ENCODE data around the gene LVRN.

The LVRN gene

DNA sequence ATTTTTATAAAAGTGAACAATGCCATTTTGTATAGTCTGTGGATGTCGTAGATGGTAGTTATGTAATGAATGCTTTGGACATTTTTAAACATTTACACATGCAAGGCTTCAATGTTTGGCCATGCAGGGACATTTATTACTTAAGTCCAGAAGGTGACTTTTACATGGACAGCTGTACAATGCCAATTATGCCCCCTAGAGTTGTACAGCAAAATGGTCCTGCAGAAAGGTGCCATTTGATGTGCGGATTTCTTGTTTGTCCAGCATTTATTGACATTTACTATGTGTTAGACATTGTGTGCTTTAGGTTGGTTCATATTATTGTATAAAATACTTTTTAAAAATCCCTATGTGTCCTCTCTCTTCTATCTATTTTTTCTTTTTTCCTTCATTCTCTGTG lies 100.1 kb downstream of the LVRN start:
- Histone ChIP-seq H3K4me3 (ENCODE audit: low read depth, low read length) (no peak overlapping the region), H3K27me3 (ENCODE audit: control insufficient read depth, insufficient read depth, low read length) (no peaks in the 10 kb centered on the region), H3K36me3 (ENCODE audit: control insufficient read depth, insufficient read depth, low read length) (no peaks in the 10 kb centered on the region), H3K9me3 (ENCODE audit: control insufficient read depth, insufficient read depth, low read length) (no peaks in the 10 kb centered on the region), H3K9ac (ENCODE audit: low read depth, low read length) (no peak overlapping the region), H3K4me1 (ENCODE audit: control insufficient read depth, insufficient read depth, low read length) (no peaks in the 10 kb centered on the region), H3K27ac (ENCODE audit: low read depth, low read length) (no peak overlapping the region)

DNA sequence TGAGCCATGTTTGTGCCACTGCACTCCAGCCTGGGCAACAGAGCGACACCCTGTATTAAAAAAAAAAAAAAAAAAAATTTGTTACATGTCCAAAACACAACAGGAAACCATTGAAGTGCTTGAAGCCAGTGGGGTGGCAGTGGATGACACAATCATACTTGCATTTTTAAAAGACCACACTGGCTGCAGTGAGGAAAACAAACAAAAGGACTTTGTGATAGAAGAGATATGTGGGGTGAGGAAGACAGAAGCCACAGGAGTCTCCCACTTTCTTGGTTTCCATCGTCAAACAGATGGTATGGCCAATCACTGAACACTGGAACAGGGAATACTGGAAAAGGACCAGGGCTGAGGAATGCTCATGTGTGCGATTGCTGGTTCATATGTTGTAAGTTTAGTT lies 101.7 kb downstream of the LVRN start:
- Histone ChIP-seq H3K4me3 (ENCODE audit: low read depth, low read length) (no peak overlapping the region), H3K27ac (ENCODE audit: low read depth, low read length) (no peak overlapping the region), H3K9me3 (ENCODE audit: control insufficient read depth, insufficient read depth, low read length) (no peaks in the 10 kb centered on the region)

DNA sequence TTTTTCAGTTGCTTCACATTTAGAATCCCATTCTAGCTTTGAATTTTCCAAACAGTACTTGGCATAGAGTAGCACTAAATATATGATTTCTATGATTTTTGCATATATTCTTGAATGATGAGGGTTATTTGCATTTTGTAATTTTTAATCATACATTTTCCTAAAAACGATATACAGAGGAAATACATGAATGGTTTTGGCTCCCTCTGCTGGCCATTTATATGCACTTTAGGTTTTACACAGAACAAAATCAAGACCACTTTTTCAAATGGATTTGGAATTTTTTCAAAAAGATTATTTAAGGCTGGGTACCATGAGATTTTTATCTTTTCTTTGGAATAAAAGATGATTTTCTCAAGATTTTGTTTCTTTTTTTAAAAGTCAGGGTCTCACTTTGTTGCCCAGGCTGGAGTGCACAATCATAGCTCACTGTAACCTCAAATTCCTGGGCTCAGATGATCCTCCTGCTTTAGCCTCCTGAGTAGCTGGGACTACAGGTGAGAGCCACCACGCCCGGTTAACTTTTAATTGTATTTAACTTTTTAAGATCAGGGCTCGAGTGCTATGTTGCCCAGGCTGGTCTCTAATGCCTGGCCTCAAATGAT lies 105.9 kb downstream of the LVRN start:
- Histone ChIP-seq H3K27me3 (ENCODE audit: control insufficient read depth, insufficient read depth, low read length) (0 out of 2 replicates have a peak, but pooled peaks cover 3% of the 10 kb centered on the region), H3K4me3 (ENCODE audit: low read depth, low read length) (no peak overlapping the region), H3K27ac (ENCODE audit: low read depth, low read length) (no peak overlapping the region), H3K36me3 (ENCODE audit: control insufficient read depth, insufficient read depth, low read length) (no peaks in the 10 kb centered on the region), H3K9ac (ENCODE audit: low read depth, low read length) (no peak overlapping the region), H3K9me3 (ENCODE audit: control insufficient read depth, insufficient read depth, low read length) (no peaks in the 10 kb centered on the region), H3K4me1 (ENCODE audit: control insufficient read depth, insufficient read depth, low read length) (no peaks in the 10 kb centered on the region)

More for the DNA sequence above, 101.7 kb downstream of the LVRN start:
- no peak overlapping the region for H3K9ac ChIP-seq (ENCODE audit: low read depth, low read length)
- no peaks in the 10 kb centered on the region for H3K27me3 ChIP-seq (ENCODE audit: control insufficient read depth, insufficient read depth, low read length)
- no peaks in the 10 kb centered on the region for H3K4me1 ChIP-seq (ENCODE audit: control insufficient read depth, insufficient read depth, low read length)
- H3K36me3 ChIP-seq (ENCODE audit: control insufficient read depth, insufficient read depth, low read length): no peaks in the 10 kb centered on the region

DNA sequence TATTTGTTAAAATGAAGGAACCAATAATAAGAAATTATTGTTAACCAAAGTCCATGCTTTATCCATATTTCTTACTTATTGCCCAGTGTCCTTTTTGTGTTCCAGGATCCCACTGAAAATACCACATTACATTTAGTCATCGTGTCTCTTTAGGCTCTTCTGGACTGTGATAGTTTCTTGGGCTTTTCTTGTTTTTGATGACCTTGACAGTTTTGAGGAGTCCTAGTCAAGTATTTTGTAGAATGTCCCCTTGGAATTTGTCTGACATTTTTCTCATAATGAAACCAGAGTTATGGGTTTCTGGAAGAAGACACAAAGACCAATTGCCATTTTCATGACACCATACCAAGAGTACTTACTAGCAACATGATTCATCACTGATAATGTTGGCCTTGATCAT lies 108.9 kb downstream of the LVRN start:
- Histone ChIP-seq H3K27me3 (ENCODE audit: control insufficient read depth, insufficient read depth, low read length) (0 out of 2 replicates have a peak, but pooled peaks cover 3% of the 10 kb centered on the region), H3K4me3 (ENCODE audit: low read depth, low read length) (no peak overlapping the region), H3K36me3 (ENCODE audit: control insufficient read depth, insufficient read depth, low read length) (no peaks in the 10 kb centered on the region), H3K4me1 (ENCODE audit: control insufficient read depth, insufficient read depth, low read length) (no peaks in the 10 kb centered on the region), H3K9me3 (ENCODE audit: control insufficient read depth, insufficient read depth, low read length) (no peaks in the 10 kb centered on the region), H3K27ac (ENCODE audit: low read depth, low read length) (no peak overlapping the region), H3K9ac (ENCODE audit: low read depth, low read length) (no peak overlapping the region)

DNA sequence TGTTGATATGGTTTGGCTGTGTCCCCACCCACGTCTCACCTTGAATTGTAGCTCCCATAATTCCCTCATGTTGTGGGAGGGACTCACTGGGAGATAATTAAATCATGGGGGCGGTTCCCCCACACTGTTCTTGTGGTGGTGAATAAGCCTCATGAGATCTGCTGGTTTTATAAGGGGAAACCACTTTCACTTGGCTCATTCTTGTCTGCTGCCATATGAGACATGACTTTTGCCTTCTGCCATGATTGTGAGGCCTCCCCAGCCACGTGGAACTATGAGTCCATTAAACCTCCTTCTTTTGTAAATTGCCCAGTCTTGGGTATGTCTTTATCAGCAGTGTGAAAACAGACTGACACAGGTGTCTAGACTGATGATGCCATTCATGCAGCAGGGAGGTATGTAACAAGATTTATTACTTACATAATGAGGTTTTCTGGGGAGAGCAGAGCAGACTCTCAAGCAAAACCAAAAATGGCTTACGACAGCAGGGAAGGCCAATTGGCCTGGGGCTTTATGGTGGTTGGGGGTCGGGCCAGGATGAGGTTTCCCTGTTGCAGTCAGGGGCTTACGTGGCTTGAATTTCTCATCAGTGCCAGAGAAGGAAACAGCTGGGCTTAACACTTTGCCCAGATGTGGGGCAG lies 113.0 kb downstream of the LVRN start:
- Histone ChIP-seq H3K27ac (ENCODE audit: low read depth, low read length) (no peak overlapping the region), H3K4me1 (ENCODE audit: control insufficient read depth, insufficient read depth, low read length) (no peaks in the 10 kb centered on the region), H3K27me3 (ENCODE audit: control insufficient read depth, insufficient read depth, low read length) (0 out of 2 replicates have a peak, but pooled peaks cover 3% of the 10 kb centered on the region), H3K36me3 (ENCODE audit: control insufficient read depth, insufficient read depth, low read length) (no peaks in the 10 kb centered on the region), H3K9me3 (ENCODE audit: control insufficient read depth, insufficient read depth, low read length) (no peaks in the 10 kb centered on the region), H3K9ac (ENCODE audit: low read depth, low read length) (no peak overlapping the region), H3K4me3 (ENCODE audit: low read depth, low read length) (no peak overlapping the region)

DNA sequence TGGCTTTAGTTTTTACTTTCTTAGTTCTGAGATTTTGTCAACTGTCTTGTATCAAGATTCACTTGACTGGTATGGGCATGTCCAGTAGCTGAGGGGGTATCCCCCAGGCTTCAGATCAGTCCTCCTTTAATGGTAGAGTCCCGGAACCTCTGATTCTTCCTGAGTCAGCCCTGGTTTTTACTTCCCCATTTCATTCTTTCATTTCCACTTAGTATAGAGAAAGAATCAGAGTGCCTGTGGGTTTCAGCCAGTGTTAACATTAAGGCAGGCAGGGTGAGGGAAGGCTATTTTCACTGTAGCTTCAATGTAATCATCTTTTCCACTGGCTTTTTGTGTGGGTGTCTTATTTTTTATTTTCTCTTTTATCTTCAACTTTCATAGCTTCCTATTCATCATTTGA lies 114.2 kb downstream of the LVRN start:
- Histone ChIP-seq H3K36me3 (ENCODE audit: control insufficient read depth, insufficient read depth, low read length) (no peaks in the 10 kb centered on the region), H3K27me3 (ENCODE audit: control insufficient read depth, insufficient read depth, low read length) (no peaks in the 10 kb centered on the region), H3K9ac (ENCODE audit: low read depth, low read length) (no peak overlapping the region), H3K4me1 (ENCODE audit: control insufficient read depth, insufficient read depth, low read length) (no peaks in the 10 kb centered on the region), H3K27ac (ENCODE audit: low read depth, low read length) (no peak overlapping the region), H3K9me3 (ENCODE audit: control insufficient read depth, insufficient read depth, low read length) (no peaks in the 10 kb centered on the region), H3K4me3 (ENCODE audit: low read depth, low read length) (no peak overlapping the region)

Measured in HUES48 (cell line).